ENCODE measurements around the gene POU2AF3.

POU2AF3 gene

GRCh38 chr11:111353776-111354600 lies 55.6 kb downstream of the POU2AF3 start:
- DNase-seq: no peak

- no peak for DNase-seq
These were observed 56.2 kb downstream of the POU2AF3 start for GRCh38 chr11:111354601-111354891.

- no peak for DNase-seq
These were observed 56.8 kb downstream of the POU2AF3 start for GRCh38 chr11:111355101-111355500.

GRCh38 chr11:111355956-111356659 lies 57.8 kb downstream of the POU2AF3 start:
- no peak for DNase-seq

- DNase-seq: no peak
These were observed 58.3 kb downstream of the POU2AF3 start for GRCh38 chr11:111356660-111357048.

- no peak for DNase-seq
These were observed 59.0 kb downstream of the POU2AF3 start for GRCh38 chr11:111357150-111358037.
